B cell (primary cell): ENCODE results near the gene SLC39A11. TPM values are rescaled to one million over a fixed set of nuclear protein-coding genes. Genes with fewer than 3 reads are reported as not detected.

Experiments used
- ATAC-seq: fragments of 200-7000 bp; cut with Tn5 transposase; one replicate; pipeline ENCODE4 v1.10.0; 2021; ENCODE audit warnings: low read depth, mild to moderate bottlenecking, moderate number of reproducible peaks, moderate library complexity
- CTCF ChIA-PET: fragments of 350-600 bp; sonication (Branson Sonifier 250); formaldehyde crosslinking; loops from one replicate; lab custom pipeline; 2021; ENCODE audit warnings: antibody characterized with exemption, inconsistent platforms; lab: Charles Lee
- POLR2A ChIA-PET: fragments of 350-600 bp; sonication (Branson Sonifier 250); formaldehyde crosslinking; loops from one replicate; lab custom pipeline; 2021; ENCODE audit warnings: antibody characterized with exemption; lab: Charles Lee
- DNase-seq: peaks from one replicate; pipeline ENCODE4 v3.0.0; 2013
- H2AFZ ChIP-seq: 2 replicates; pipeline ENCODE4 v1.6.1; 2012; ENCODE audit warnings: mild to moderate bottlenecking, low read depth, low read length; ENCODE audit not compliant: insufficient read depth, poor library complexity, severe bottlenecking
- H3K27ac ChIP-seq, 2 donors: 1 replicate in 1 of 2; 2 replicates in 1 of 2; pipeline ENCODE4 v1.5.1; 2012 to 2013; ENCODE audit warnings: low read length in 2 of 2, mild to moderate bottlenecking in 2 of 2, moderate library complexity in 1 of 2
- H3K27me3 ChIP-seq, 4 experiments: fragments of 200-600 bp in 1 of 4; sonication (generic) in 1 of 4; replicated peaks in 1 of 4; 1 replicate in 2 of 4; 2 replicates in 2 of 4; pipeline versions ENCODE4 v1.6.1 to v1.7.0; 2013 to 2016; ENCODE audit warnings: low read length in 3 of 4, mild to moderate bottlenecking in 2 of 4, mixed read lengths in 1 of 4, moderate library complexity in 1 of 4; ENCODE audit not compliant: insufficient read depth in 4 of 4, control insufficient read depth in 3 of 4; ENCODE audit errors: control extremely low read depth in 1 of 4
- H3K36me3 ChIP-seq, 2 experiments: replicated peaks in 1 of 2; 1 replicate in 1 of 2; 2 replicates in 1 of 2; pipeline versions ENCODE4 v1.6.1 to v1.7.1; 2013; ENCODE audit warnings: low read length in 1 of 2; ENCODE audit not compliant: insufficient read depth in 2 of 2, control insufficient read depth in 1 of 2; ENCODE audit errors: control extremely low read depth in 1 of 2, extremely low read depth in 1 of 2
- H3K4me1 ChIP-seq, 2 donors: fragments of 200-600 bp in 1 of 2; sonication (generic) in 1 of 2; 1 replicate in 1 of 2; 2 replicates in 1 of 2; pipeline versions ENCODE4 v1.5.1 to v1.6.1; 2013 to 2017; ENCODE audit warnings: low read length in 2 of 2; ENCODE audit not compliant: control insufficient read depth in 2 of 2, insufficient read depth in 2 of 2
- H3K4me2 ChIP-seq: replicated peaks from 2 replicates; pipeline ENCODE3; 2012; ENCODE audit warnings: mild to moderate bottlenecking, low read depth, low read length; ENCODE audit not compliant: poor library complexity, severe bottlenecking
- H3K4me3 ChIP-seq, 5 experiments: fragments of 200-600 bp in 1 of 5; sonication (generic) in 1 of 5; 1 replicate in 3 of 5; 2 replicates in 2 of 5; pipeline versions ENCODE4 v1.5.1 to v1.7.0; 2011 to 2016; ENCODE audit warnings: low read length in 4 of 5, mild to moderate bottlenecking in 4 of 5, low read depth in 2 of 5, control low read depth in 1 of 5, moderate library complexity in 1 of 5; ENCODE audit not compliant: insufficient read depth in 1 of 5; ENCODE audit errors: control extremely low read depth in 1 of 5, extremely low read depth in 1 of 5
- H3K79me2 ChIP-seq: fragments of 200-600 bp; sonication (generic); one replicate; pipeline ENCODE4 v1.6.0; 2016; ENCODE audit warnings: low read length; ENCODE audit not compliant: control insufficient read depth, insufficient read depth
- H3K9ac ChIP-seq: fragments of 200-600 bp; sonication (generic); 2 replicates; pipeline ENCODE4 v1.6.1; 2017; ENCODE audit warnings: mild to moderate bottlenecking, low read length, moderate library complexity
- H3K9me3 ChIP-seq, 3 donors: one replicate each; pipeline versions ENCODE4 v1.6.1 to v1.7.1; 2013; ENCODE audit warnings: low read length in 2 of 3; ENCODE audit not compliant: control insufficient read depth in 2 of 3, insufficient read depth in 1 of 3; ENCODE audit errors: control extremely low read depth in 1 of 3
- H4K20me1 ChIP-seq: 2 replicates; pipeline ENCODE4 v1.6.0; 2012; ENCODE audit warnings: mild to moderate bottlenecking, low read length; ENCODE audit not compliant: insufficient read depth, control insufficient read depth, poor library complexity, severe bottlenecking
- H3K27ac Mint-ChIP-seq: one replicate; pipeline ENCODE4 v1.8.0; 2021; ENCODE audit warnings: mixed read lengths
- H3K27me3 Mint-ChIP-seq: one replicate; pipeline ENCODE4 v1.8.0; 2021; ENCODE audit warnings: mixed read lengths
- H3K4me1 Mint-ChIP-seq: one replicate; pipeline ENCODE4 v1.8.0; 2021; ENCODE audit warnings: mixed read lengths
- H3K4me3 Mint-ChIP-seq: one replicate; pipeline ENCODE4 v1.8.0; 2021; ENCODE audit warnings: mixed read lengths
- H3K9me3 Mint-ChIP-seq: one replicate; pipeline ENCODE4 v1.8.0; 2022; ENCODE audit warnings: mixed read lengths; ENCODE audit not compliant: insufficient read depth
- CTCF ChIP-seq: fragments of 200-600 bp; IDR thresholded peaks from one replicate; pipeline ENCODE4 v1.8.0; 2022; ENCODE audit warnings: antibody characterized with exemption, mild to moderate bottlenecking
- EZH2 ChIP-seq: IDR thresholded peaks from 2 replicates; pipeline ENCODE4 v1.6.1; 2012; ENCODE audit warnings: borderline replicate concordance, low read depth, mild to moderate bottlenecking, moderate library complexity, low read length; ENCODE audit not compliant: insufficient read depth, poor library complexity, severe bottlenecking
- WGBS: methylation state at CpG from one replicate; pipeline ENCODE4 v1.1.5; 2013; ENCODE audit warnings: missing lambda C conversion rate; ENCODE audit not compliant: insufficient coverage; 5-methylcytosine and 5-hydroxymethylcytosine counted together
- intact Hi-C: fragments of 100-400 bp; cut with micrococcal nuclease; formaldehyde crosslinking; loops from one replicate; pipeline ENCODE4 v1.10.0; 2022
- polyA plus RNA-seq: library from polyadenylated mRNA; depleted of rRNA; stranded (reverse); fragments of >200 nt; gene quantifications from 2 replicates; pipeline ENCODE4 v1.2.3, GENCODE V29; 2012
- total RNA-seq, 2 donors: library from RNA; stranded (reverse); fragments of 120-200 nt in 1 of 2; gene quantifications; 1 replicate in 1 of 2; 2 replicates in 1 of 2; pipeline versions ENCODE4 v1.2.3 to v1.2.4, GENCODE V29; 2013 to 2022

The SLC39A11 gene
- total and polyA plus RNA-seq, 2 donors (not counting 1 experiment from before 2014, with no cell fraction given) = 6.9 to 39.6 TPM

GRCh38 chr17:72691017-72691416 lies 401.5 kb downstream of the SLC39A11 start:
- H3K27ac Mint-ChIP-seq = no peak overlapping the region
- Histone ChIP-seq H3K4me2 (no peak overlapping the region), H3K4me3 (no peak overlapping the region), H3K9me3 (no peaks in the 10 kb centered on the region), H3K9ac (no peak overlapping the region), H3K27me3 (no peaks in the 10 kb centered on the region), H4K20me1 (no peaks in the 10 kb centered on the region), H3K27ac (no peak overlapping the region), H3K79me2 (no peaks in the 10 kb centered on the region), H3K4me1 (no peaks in the 10 kb centered on the region), H3K36me3 (no peaks in the 10 kb centered on the region), H2AFZ (no peak overlapping the region)
- no peaks in the 10 kb centered on the region for H3K27me3 Mint-ChIP-seq
- H3K9me3 Mint-ChIP-seq = no peaks in the 10 kb centered on the region
- intact Hi-C loops = no loop called here
- POLR2A ChIA-PET = no interaction called here
- TF ChIP-seq EZH2 (no peak), CTCF (no peak)
- no peaks in the 10 kb centered on the region for H3K4me1 Mint-ChIP-seq
- ATAC-seq = no peak
- CTCF ChIA-PET = no interaction called here
- no peak for DNase-seq
- WGBS = 100% methylated on average over 1 of the region's 3 CpGs
- H3K4me3 Mint-ChIP-seq = no peak overlapping the region

GRCh38 chr17:72687886-72688285 lies 404.6 kb downstream of the SLC39A11 start:
- H3K4me1 Mint-ChIP-seq = no peaks in the 10 kb centered on the region
- intact Hi-C loops = no loop called here

More at GRCh38 chr17:72687886-72688285, 404.6 kb downstream of the SLC39A11 start:
- no peak overlapping the region for H3K4me3 ChIP-seq
- ATAC-seq (no peak), DNase-seq (no peak)
- Mint-ChIP-seq H3K9me3 (no peaks in the 10 kb centered on the region), H3K27ac (no peak overlapping the region), H3K4me3 (no peak overlapping the region), H3K27me3 (no peaks in the 10 kb centered on the region)
- H3K9ac ChIP-seq = no peak overlapping the region
- H3K79me2 ChIP-seq = no peaks in the 10 kb centered on the region
- H3K9me3 ChIP-seq = no peaks in the 10 kb centered on the region
- H3K4me2 ChIP-seq = no peak overlapping the region
- TF ChIP-seq CTCF (no peak), EZH2 (no peak)
- POLR2A ChIA-PET = no interaction called here
- H3K27me3 ChIP-seq = no peaks in the 10 kb centered on the region
- H3K4me1 ChIP-seq = no peaks in the 10 kb centered on the region
- H3K36me3 ChIP-seq = no peaks in the 10 kb centered on the region
- no peaks in the 10 kb centered on the region for H4K20me1 ChIP-seq
- H2AFZ ChIP-seq = no peak overlapping the region
- CTCF ChIA-PET = no interaction called here
- H3K27ac ChIP-seq = no peak overlapping the region
- 36% methylated on average over 6 of the region's 7 CpGs for WGBS
